Parathyroid adenoma (tissue), 2 donors: ENCODE results near the gene FOXJ3.
A peak's percentile ranks its signal among the peaks of the same experiment; 100 is the strongest.

Experiments used
- H2AFZ ChIP-seq: fragments of 300-600 bp; sonication (generic); one replicate; pipeline ENCODE4 v1.7.0; 2017; ENCODE audit warnings: antibody characterized with exemption, mild to moderate bottlenecking
- H3K27ac ChIP-seq: fragments of 300-600 bp; sonication (generic); one replicate; pipeline ENCODE4 v1.7.0; 2017
- H3K27me3 ChIP-seq: fragments of 300-600 bp; sonication (generic); one replicate; pipeline ENCODE4 v1.7.0; 2017; ENCODE audit warnings: low read length; ENCODE audit not compliant: control insufficient read depth, insufficient read depth
- H3K36me3 ChIP-seq: fragments of 300-600 bp; sonication (generic); one replicate; pipeline ENCODE4 v1.7.0; 2017; ENCODE audit warnings: low read length; ENCODE audit not compliant: control insufficient read depth, insufficient read depth
- H3K4me1 ChIP-seq: fragments of 300-600 bp; sonication (generic); one replicate; pipeline ENCODE4 v1.7.0; 2017; ENCODE audit warnings: control low read depth
- H3K4me2 ChIP-seq: fragments of 300-600 bp; sonication (generic); one replicate; pipeline ENCODE4 v1.7.0; 2017; ENCODE audit warnings: low read length
- H3K4me3 ChIP-seq: fragments of 300-600 bp; sonication (generic); one replicate; pipeline ENCODE4 v1.7.0; 2017; ENCODE audit warnings: low read depth, low read length
- H3K79me2 ChIP-seq: fragments of 300-600 bp; sonication (generic); one replicate; pipeline ENCODE4 v1.7.0; 2017; ENCODE audit warnings: control low read depth
- H3K9ac ChIP-seq: fragments of 300-600 bp; sonication (generic); one replicate; pipeline ENCODE4 v1.7.0; 2017; ENCODE audit warnings: mild to moderate bottlenecking
- H3K9me3 ChIP-seq: fragments of 300-600 bp; sonication (generic); one replicate; pipeline ENCODE4 v1.7.0; 2017; ENCODE audit warnings: low read length; ENCODE audit not compliant: control insufficient read depth
- CTCF ChIP-seq: fragments of 300-600 bp; sonication (generic); IDR thresholded peaks from one replicate; pipeline ENCODE4 v1.7.0; 2017; ENCODE audit warnings: antibody characterized with exemption, mild to moderate bottlenecking
- donor health status: primary hyperparathyroidism.

Gene FOXJ3

GRCh38 chr1:42282024-42282579 is 52.9 kb downstream of the FOXJ3 start:
- Histone ChIP-seq H3K9me3 (no peaks in the 10 kb centered on the region), H3K9ac (no peak overlapping the region), H2AFZ (no peak overlapping the region), H3K4me2 (no peak overlapping the region), H3K79me2 (peaks cover 3% of the 10 kb centered on the region), H3K36me3 (no peaks in the 10 kb centered on the region), H3K27me3 (no peaks in the 10 kb centered on the region), H3K4me3 (no peak overlapping the region), H3K27ac (no peak overlapping the region), H3K4me1 (peaks cover 4% of the 10 kb centered on the region)
- no peak for TF ChIP-seq CTCF

- no peak for TF ChIP-seq CTCF
- Histone ChIP-seq H3K4me1 (peaks cover 4% of the 10 kb centered on the region), H3K4me3 (no peak overlapping the region), H3K27ac (no peak overlapping the region), H3K9ac (no peak overlapping the region), H2AFZ (no peak overlapping the region), H3K9me3 (no peaks in the 10 kb centered on the region), H3K36me3 (no peaks in the 10 kb centered on the region), H3K4me2 (no peak overlapping the region), H3K79me2 (peaks cover 5% of the 10 kb centered on the region), H3K27me3 (no peaks in the 10 kb centered on the region)
Observed at GRCh38 chr1:42280821-42281220, 54.2 kb downstream of the FOXJ3 start.

- Histone ChIP-seq H3K4me1 (peaks cover 4% of the 10 kb centered on the region), H2AFZ (no peak overlapping the region), H3K27ac (no peak overlapping the region), H3K9ac (no peak overlapping the region), H3K79me2 (peaks cover 4% of the 10 kb centered on the region), H3K36me3 (no peaks in the 10 kb centered on the region), H3K9me3 (no peaks in the 10 kb centered on the region), H3K4me2 (peak overlapping the region; percentile 58), H3K27me3 (no peaks in the 10 kb centered on the region), H3K4me3 (peak overlapping the region; percentile 6)
- TF ChIP-seq CTCF = no peak
Observed at GRCh38 chr1:42279055-42279454, 56.0 kb downstream of the FOXJ3 start.

- Histone ChIP-seq H3K79me2 (peaks cover 13% of the 10 kb centered on the region), H2AFZ (no peak overlapping the region), H3K27ac (no peak overlapping the region), H3K4me1 (peaks cover 4% of the 10 kb centered on the region), H3K27me3 (no peaks in the 10 kb centered on the region), H3K36me3 (no peaks in the 10 kb centered on the region), H3K9me3 (no peaks in the 10 kb centered on the region), H3K4me2 (peak overlapping the region; percentile 27), H3K9ac (no peak overlapping the region), H3K4me3 (no peak overlapping the region)
- no peak for TF ChIP-seq CTCF
Observed at GRCh38 chr1:42272920-42273319, 62.1 kb downstream of the FOXJ3 start.

GRCh38 chr1:42267904-42268303 is 67.1 kb downstream of the FOXJ3 start:
- H3K27me3 ChIP-seq = no peaks in the 10 kb centered on the region
- peaks cover 8% of the 10 kb centered on the region for H3K79me2 ChIP-seq
- no peak overlapping the region for H3K9ac ChIP-seq
- no peak for TF ChIP-seq CTCF
- H3K4me1 ChIP-seq = peaks cover 9% of the 10 kb centered on the region
- no peaks in the 10 kb centered on the region for H3K36me3 ChIP-seq
- H3K9me3 ChIP-seq = no peaks in the 10 kb centered on the region
- H3K4me2 ChIP-seq = no peak overlapping the region
- H2AFZ ChIP-seq = no peak overlapping the region
- H3K4me3 ChIP-seq = no peak overlapping the region
- no peak overlapping the region for H3K27ac ChIP-seq
